Astrocyte (in vitro differentiated cells and primary cell): ENCODE results near the gene KCNJ13.

ENCODE experiments used
- CTCF ChIP-seq: IDR thresholded peaks from 2 replicates; pipeline ENCODE4 v1.5.1; 2011; ENCODE audit warnings: low read depth, mild to moderate bottlenecking, inconsistent platforms, low read length, moderate library complexity; ENCODE audit not compliant: insufficient read depth
- EZH2 ChIP-seq: IDR thresholded peaks from 2 replicates; pipeline ENCODE4 v1.6.1; 2012; ENCODE audit warnings: mild to moderate bottlenecking, low read length, inconsistent platforms; ENCODE audit not compliant: insufficient read depth

- TF ChIP-seq CTCF = no peak
- no peak for TF ChIP-seq EZH2
These were observed 33.2 kb upstream of the KCNJ13 start for GRCh38 chr2:232809349-232810124.
